SU-DHL-6 (cell line): Measurements from ENCODE around the gene DOCK1.

Experiments
- CTCF ChIP-seq: fragments of 200-600 bp; sonication (generic); IDR thresholded peaks from one replicate; pipeline ENCODE4 v1.5.1; 2017; ENCODE audit warnings: antibody characterized with exemption, mild to moderate bottlenecking, low read length, moderate library complexity; ENCODE audit not compliant: insufficient read depth, poor library complexity, severe bottlenecking
- EZH2phosphoT487 ChIP-seq: fragments of 200-600 bp; sonication (generic), shearing (Covaris generic); conservative IDR thresholded peaks from 2 replicates; pipeline ENCODE4 v1.6.1; 2018; ENCODE audit warnings: mild to moderate bottlenecking, antibody characterized with exemption, low read length, moderate library complexity, mixed read lengths

- TF ChIP-seq CTCF (no peak), EZH2phosphoT487 (no peak)
Measured at GRCh38 chr10:127372361-127372760, 467.1 kb downstream of the DOCK1 start.
